H1 (cell line): ENCODE measurements around the gene MVK. TPM values are rescaled to one million over a fixed set of nuclear protein-coding genes. Genes with fewer than 3 reads are reported as not detected.

Experiments used
- KDM5A ChIP-seq: fragments of 200-600 bp; IDR thresholded peaks from 2 replicates; pipeline ENCODE4 v1.7.1; 2012; ENCODE audit warnings: mild to moderate bottlenecking, low read length, inconsistent platforms, mixed read lengths
- RAD21 ChIP-seq, 2 experiments: IDR thresholded peaks in 1 of 2; conservative IDR thresholded peaks in 1 of 2; 2 replicates each; pipeline ENCODE4 v1.6.1; 2011; ENCODE audit warnings: low read depth in 2 of 2, low read length in 2 of 2, improper control_type of control experiment in 1 of 2, inconsistent platforms in 1 of 2, mild to moderate bottlenecking in 1 of 2, moderate library complexity in 1 of 2
- polyA plus RNA-seq, 7 experiments: library from polyadenylated mRNA; depleted of rRNA in 3 of 7; stranded (reverse) in 5 of 7; unstranded in 2 of 7; fragments of >200 nt in 5 of 7; fragments of 200-250 nt in 2 of 7; gene quantifications; 1 replicate in 5 of 7; 2 replicates in 1 of 7; 4 replicates in 1 of 7; pipeline versions ENCODE4 v1.2.1 to v1.2.3, GENCODE V29; 2011 to 2013; ENCODE audit warnings: missing spikeins in 2 of 7, mixed read lengths in 2 of 7
- total RNA-seq: library from RNA; stranded (reverse); fragmentation: NEBNext Ultra II Directional; extraction: Animal tissue kit (Norgen Biotek cat#: 25700); gene quantifications from 2 replicates; pipeline ENCODE4 v1.2.1, GENCODE V29; 2021
- TF ChIP-seq, protein P1 (sequence below): IDR thresholded peaks from 2 replicates; pipeline ENCODE4 v1.6.1; 2011; ENCODE audit warnings: low read depth, mild to moderate bottlenecking, low read length; ENCODE audit not compliant: insufficient read depth

MVK gene
- total and polyA plus RNA-seq, 2 of the 8 experiments (the other 6 are each of a cell fraction or from before 2014, with no cell fraction given), result 15.7 to 20.9 TPM

DNA sequence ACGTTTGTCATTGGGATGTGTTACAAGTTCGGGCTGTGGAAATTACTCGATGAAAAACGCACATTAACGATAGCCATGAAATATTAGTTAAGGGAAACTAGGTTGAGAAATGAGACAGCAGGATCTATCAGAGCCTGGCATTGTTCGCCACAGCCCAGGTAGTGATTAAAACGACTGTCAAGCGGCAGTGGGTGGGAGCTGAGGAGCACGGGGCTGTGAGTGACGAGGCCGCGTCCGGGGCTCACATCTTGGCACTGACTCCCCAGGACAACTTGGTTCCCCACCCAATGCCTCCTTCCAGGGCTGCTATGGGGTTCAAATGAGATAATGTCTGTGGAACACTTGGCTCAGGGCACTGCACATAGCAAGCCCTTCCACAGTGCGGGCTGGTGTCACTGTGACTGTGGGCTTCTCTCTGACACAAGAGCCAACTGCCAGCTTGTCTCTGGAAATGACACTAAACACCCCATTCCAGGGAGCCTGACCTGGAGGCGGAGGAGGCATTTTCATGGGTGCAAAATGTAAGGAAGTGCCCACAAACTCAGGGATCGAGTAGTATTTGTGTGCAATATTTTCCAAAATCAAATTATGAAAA is 19.6 kb upstream of the MVK start (continued):
- TF ChIP-seq RAD21 (IDR thresholded peaks at IDR 0.05 in 1 of 2, conservative IDR thresholded peaks at IDR 0.05 in 1 of 2; ENCODE audit: low read depth in 2 of 2, low read length in 2 of 2), result no peak
- TF ChIP-seq KDM5A, result no peak
- TF ChIP-seq, protein P1, sequence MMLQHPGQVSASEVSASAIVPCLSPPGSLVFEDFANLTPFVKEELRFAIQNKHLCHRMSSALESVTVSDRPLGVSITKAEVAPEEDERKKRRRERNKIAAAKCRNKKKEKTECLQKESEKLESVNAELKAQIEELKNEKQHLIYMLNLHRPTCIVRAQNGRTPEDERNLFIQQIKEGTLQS, result no peak
- TF ChIP-seq, all 59 proteins: peak for 0
